GM18868 (cell line): ENCODE measurements around the gene RABGGTB.
A peak's percentile ranks its signal among the peaks of the same experiment; 100 is the strongest.
"Not testable (repeated sequence)": the region's sequence is repeated elsewhere in the genome, so short reads cannot be mapped to it uniquely, and the experiment has no call there.

Experiments used
- ATAC-seq: cut with Tn5 transposase; IDR thresholded peaks from one replicate; pipeline ENCODE4 v1.9.1; 2021; ENCODE audit warnings: mild to moderate bottlenecking, moderate library complexity; ENCODE audit not compliant: unreplicated experiment

Gene RABGGTB

GRCh38 chr1:75785983-75786853 is at the start of gene RABGGTB:
Gene RABGGTB (plus strand): TSS chr1:75786256. CDS start chr1:75786272, 16 bp downstream.
- ATAC-seq: peak; percentile 77

DNA sequence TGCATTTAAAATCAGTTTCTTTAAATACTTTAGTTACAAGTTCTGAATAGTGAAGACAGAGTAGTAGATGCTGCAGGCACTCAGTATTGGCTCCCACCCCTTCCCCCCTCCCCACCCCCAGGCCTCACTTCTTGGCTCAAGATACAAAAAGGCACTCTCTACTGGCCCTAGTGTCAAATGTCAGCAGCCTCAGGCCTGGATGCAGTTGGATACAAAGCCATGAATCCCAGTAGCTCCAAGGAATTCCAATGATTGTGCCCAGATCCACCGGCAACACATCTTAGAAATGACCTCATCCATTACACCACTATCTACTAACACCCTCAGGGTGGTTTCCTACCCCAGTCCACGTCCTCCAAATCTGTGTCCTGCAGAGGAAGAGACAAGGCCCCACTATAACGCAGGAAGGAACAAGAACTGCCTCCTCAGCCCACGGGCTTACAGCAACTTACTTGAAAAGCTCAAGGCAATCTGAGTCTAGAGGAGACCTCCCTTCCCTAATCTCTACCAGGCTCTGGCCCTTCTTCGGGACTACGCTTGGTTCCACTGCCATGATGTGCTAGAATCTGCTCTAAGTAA is 43.9 kb upstream of the RABGGTB start:
- ATAC-seq: no peak

GRCh38 chr1:75745276-75745675 is 40.8 kb upstream of the RABGGTB start:
- peak; percentile 90 for ATAC-seq

GRCh38 chr1:75757210-75757609 is 28.8 kb upstream of the RABGGTB start:
- ATAC-seq: not testable (repeated sequence)

GRCh38 chr1:75758543-75758942 is 27.5 kb upstream of the RABGGTB start:
- not testable (repeated sequence) for ATAC-seq

DNA sequence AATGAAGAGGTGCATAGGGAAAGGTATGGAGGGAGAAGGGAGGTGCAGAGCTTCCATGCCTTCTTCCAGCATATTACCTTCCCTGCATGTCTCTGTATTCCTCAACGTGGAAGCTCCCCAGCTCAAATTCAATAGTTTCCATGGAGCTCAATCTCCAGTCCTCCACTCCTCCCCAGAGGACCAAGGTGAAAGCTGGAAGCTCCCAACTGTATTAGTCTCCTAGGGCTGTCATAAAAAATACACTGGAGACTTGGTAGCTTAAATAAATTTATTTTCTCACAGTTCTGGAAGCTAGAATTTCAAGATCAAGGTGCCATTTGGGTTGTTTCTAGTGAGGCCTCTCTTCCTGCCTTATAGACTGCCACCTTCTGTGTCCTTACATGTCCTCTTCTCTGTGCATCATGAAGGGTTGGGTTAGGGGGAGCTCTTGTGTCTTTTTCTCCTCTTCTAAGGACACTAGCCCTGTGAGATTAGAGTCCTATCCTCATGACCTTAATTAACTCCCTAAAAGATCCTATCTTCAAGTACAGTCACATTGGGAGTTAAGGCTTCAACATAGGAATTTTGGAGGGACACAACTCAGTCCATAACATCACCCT is 21.9 kb upstream of the RABGGTB start:
- no peak for ATAC-seq

DNA sequence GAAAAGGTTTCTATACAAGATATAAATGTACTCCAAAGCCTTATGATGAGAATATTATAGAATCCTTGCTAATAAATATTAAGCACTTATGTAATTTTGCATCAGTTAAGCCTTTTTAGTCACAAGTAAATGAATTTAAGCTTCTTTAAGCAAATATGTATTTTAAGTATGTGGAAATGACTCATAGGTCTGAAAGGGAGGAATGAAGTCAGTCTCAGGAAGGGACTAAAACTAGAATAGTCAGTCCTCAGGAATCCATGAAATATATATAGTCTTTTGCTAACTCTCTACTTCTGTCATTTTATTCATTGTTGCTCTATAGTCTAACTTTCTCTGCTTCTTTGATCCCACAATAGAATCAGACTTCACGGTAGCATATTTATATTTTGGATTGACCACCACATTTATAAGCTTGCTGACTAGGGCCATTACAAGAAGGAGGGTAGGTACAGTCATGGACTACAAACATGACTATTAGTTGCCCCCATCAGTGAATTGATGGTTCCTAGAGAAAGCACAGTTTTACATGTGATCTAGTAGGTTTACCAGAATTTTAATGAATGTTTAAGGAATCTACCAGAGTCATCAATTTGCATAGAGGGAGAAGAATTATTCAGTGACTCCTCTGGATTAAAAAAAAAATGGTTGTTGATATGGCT is 20.2 kb upstream of the RABGGTB start:
- ATAC-seq: no peak

- ATAC-seq: no peak
Observed at GRCh38 chr1:75768016-75768415, 18.0 kb upstream of the RABGGTB start.

GRCh38 chr1:75770761-75771160 is 15.3 kb upstream of the RABGGTB start:
- no peak for ATAC-seq

DNA sequence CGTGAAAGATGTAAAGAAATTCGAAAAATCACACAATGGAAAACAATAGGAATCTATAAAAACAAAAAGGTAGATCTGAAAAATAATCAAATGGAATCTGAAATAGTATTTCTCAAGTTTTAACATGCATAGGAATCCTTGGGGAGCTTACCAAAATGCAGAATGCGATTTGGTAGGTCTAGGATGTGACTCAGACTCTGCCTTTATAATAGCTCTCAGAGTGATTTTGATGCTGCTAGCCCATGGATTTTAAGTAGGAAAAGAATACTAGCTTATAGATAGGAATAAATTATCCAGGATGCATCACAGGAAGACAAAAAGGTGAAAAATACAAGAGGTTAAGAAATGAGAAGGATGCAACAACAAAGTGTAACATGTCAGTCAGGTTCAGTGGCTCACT is 14.1 kb upstream of the RABGGTB start:
- no peak for ATAC-seq

DNA sequence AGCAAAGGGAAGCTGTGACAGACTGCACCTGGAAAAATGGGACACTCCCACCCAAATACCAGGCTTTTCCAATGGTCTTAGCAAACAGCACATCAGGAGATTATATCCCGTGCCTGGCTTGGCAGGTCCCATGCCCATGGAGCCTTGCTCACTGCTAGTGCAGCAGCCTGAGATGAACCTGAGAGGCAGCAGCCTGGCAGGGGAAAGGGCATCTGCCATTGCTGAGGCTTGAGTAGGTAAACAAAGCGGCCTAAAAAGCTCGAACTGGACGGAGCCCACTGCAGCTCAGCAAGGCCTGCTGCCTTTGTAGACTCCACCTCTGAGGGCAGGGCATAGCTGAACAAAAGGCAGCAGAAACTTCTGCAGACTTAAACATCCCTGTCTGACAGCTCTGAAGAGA is 8.2 kb upstream of the RABGGTB start:
- not testable (repeated sequence) for ATAC-seq

DNA sequence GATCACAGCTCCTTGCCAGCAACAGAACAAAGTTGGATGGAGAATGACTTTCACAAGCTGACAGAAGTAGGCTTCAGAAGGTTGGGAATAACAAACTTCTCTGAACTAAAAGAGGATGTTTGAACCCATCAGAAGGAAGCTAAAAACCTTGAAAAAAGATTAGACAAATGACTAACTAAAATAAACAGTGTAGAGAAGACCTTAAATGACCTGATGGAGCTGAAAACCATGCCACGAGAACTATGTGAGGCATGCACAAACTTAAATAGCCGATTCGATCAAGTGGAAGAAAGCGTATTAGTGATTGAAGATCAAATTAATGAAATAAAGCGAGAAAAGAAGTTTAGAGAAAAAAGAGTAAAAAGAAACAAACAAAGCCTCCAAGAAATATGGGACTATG is 7.4 kb upstream of the RABGGTB start:
- ATAC-seq: not testable (repeated sequence)

DNA sequence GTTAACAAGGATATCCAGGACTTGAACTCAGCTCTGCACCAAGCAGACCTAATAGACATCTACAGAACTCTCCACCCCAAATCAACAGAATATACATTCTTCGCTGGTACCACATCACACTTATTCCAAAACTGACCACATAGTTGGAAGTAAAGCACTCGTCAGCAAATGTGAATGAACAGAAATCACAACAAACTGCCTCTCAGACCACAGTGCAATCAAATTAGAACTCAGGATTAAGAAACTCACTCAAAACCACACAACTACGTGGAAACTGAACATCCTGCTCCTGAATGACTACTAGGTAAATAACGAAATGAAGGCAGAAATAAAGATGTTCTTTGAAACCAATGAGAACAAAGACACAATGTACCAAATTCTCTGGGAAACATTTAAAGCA is 5.9 kb upstream of the RABGGTB start:
- not testable (repeated sequence) for ATAC-seq

DNA sequence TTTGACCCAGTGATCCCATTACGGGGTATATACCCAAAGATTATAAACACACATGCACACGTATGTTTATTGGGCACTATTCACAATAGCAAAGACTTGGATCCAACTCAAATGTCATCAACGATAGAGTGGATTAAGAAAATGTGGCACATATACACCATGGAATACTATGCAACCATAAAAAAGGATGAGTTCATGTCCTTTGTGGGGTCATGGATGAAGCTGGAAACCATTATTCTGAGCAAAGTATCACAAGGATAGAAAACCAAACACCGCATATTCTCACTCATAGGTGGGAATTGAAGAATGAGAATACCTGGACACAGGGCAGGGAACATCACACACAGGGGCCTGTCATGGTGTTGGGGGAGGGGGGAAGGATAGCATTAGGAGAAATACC is 2.1 kb upstream of the RABGGTB start:
- not testable (repeated sequence) for ATAC-seq

DNA sequence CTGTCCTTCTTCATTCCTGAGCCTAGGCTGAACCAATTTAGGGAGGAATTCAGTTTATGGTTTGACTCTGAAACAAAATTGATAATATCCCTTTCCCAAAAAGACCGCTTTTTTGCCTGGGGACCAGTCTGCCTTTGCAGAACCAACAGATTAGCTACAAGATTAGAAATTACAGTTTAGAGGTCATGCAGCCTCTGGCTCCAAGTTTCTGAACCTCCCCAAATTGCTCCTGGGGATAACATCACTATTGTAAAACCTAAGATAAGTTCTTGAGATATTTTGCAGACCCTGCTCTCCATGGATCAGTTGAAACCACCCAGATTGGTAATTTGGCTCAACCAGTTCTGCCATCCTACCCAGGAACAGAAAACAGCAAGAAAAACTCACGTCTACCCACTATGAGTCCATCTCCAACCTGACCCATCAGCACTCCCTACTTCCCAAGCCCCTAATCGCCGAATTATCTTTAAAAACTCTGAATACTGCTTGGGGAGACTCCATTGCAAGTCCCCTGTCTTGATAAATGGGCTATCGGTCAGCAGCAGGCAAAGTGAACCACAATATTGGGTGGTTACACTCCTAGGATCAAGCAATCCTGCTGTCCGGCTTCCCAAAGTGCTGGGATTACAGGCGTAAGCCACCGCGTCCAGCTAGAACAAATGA is 605 bp upstream of the RABGGTB start:
- peak; percentile 29 for ATAC-seq

DNA sequence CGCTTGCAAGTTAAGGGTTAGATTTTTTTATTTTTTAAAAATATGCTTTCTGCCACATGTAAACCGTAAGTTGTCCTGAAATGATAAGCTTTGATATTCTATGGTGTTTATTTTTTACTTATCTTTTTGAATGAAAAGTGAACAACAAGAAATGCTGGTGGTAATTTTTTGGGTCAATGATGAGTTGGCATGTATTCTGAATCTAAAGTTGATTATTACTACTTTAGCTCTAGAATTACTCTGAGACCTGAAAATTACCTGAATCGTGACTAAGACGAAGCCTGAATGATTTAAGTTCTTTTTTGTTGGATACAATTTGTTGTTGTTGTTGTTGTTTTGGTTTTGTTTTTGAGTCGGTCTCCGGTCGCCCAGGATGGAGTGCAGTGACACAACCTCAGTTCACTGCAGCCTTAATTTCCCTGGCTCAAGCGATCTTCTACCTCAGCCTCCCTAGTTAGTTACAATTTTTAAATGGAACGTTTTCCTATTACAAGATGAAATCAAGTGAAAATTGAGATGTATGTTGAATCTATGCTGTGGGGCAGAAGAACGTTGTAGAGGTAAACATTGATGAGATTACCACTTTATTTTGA is 941 bp downstream of the RABGGTB start:
- ATAC-seq: no peak

DNA sequence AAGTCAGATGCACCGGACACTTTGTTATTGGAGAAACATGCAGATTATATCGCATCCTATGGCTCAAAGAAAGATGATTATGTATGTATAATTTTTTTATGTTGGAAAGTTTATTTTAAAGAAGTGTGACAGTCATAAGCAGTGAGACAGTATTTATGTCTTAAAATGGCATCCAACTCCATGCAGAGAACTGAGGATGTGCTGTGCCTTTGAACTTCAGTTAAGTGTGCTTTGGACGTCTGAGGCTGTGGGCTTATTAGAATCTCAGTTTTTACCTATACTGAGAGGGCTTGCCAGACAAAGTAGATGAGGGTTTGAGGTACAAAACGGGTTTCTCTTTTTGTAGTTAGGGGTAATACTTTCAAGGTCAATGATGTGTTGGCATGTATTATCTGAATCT is 1.5 kb downstream of the RABGGTB start:
- no peak for ATAC-seq

- ATAC-seq: no peak
Observed at GRCh38 chr1:75789988-75790387, 3.9 kb downstream of the RABGGTB start.

- ATAC-seq: no peak
Observed at GRCh38 chr1:75791022-75791421, 5.0 kb downstream of the RABGGTB start.

DNA sequence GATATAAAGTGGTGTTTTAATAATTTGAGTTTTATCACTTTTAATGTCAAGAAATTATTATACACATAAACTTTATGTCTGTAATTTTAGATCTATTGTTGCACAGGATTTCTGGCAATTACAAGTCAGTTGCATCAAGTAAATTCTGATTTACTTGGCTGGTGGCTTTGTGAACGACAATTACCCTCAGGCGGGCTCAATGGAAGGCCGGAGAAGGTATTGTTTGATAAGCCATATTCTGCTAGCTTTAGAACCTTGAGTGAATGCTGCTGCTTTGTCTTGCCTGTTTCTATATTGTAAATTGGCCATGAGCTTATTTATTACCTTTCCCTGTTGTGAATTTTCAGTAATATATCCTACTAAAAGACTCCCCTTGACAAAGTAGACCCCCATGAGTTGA is 6.0 kb downstream of the RABGGTB start:
- no peak for ATAC-seq

DNA sequence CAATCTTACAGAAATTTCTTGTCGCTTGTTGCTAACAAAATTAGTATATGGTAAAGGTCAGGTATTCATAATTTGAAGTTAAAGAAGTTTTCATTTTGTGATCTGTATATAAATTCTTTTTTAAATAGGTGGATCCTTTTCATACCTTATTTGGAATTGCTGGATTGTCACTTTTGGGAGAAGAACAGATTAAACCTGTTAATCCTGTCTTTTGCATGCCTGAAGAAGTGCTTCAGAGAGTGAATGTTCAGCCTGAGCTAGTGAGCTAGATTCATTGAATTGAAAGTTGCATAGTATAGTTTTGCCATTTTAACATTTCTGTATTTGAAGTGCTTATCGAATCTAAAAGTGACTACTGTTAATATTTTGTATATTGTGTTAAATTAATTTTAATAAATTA is 8.3 kb downstream of the RABGGTB start:
- ATAC-seq: no peak
